GM19455 (cell line): ENCODE data around the gene HS3ST5.
"Not testable (repeated sequence)": the region's sequence is repeated elsewhere in the genome, so short reads cannot be mapped to it uniquely, and the experiment has no call there.

Experiments
- ATAC-seq: cut with Tn5 transposase; IDR thresholded peaks from one replicate; pipeline ENCODE4 v1.9.1; 2021; ENCODE audit not compliant: unreplicated experiment

The HS3ST5 gene

DNA sequence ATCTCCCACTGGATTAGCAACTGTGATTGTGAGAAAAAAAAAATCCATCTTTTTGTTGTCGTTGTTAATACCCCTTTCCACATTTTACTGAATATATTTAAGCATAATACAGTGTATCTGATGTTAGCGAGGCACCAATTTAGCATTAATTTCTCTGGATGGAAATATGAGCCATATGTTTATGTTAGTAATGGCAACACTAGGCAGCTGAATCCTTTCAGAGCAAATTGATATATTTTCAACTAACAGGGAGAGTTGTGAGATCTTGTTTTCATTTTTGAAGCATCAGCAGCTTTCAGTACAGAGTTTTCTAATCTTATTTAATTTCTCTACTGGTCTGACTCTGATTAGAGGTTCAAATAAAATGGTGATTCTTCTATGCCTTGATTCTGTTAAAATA is 287.1 kb downstream of the HS3ST5 start:
- ATAC-seq: no peak

- no peak for ATAC-seq
Measured at GRCh38 chr6:114055349-114055748, 287.5 kb downstream of the HS3ST5 start.

DNA sequence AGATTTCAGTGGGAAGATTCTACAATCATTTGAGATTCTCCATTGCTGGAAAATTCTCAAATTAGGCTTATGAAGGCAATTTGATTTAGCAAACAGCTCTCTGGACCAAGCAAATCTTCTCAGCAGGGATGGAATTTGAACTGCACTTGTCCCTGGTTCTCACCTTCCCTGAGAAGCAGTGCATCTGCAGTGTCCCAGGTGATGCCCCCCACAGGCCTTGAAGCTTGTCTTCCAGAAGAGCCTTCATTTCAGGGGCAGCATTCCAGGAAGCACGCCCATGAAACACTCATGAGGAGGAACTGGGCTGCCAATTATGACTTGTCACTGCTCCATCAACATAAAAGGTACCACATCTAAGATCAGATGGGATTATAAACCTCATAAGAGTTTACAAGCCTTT is 289.0 kb downstream of the HS3ST5 start:
- ATAC-seq: no peak

- ATAC-seq: no peak
Measured at GRCh38 chr6:114052141-114052540, 290.7 kb downstream of the HS3ST5 start.

GRCh38 chr6:114051031-114051430 is 291.8 kb downstream of the HS3ST5 start:
- no peak for ATAC-seq

GRCh38 chr6:114049367-114049966 is 293.4 kb downstream of the HS3ST5 start:
- ATAC-seq: no peak

DNA sequence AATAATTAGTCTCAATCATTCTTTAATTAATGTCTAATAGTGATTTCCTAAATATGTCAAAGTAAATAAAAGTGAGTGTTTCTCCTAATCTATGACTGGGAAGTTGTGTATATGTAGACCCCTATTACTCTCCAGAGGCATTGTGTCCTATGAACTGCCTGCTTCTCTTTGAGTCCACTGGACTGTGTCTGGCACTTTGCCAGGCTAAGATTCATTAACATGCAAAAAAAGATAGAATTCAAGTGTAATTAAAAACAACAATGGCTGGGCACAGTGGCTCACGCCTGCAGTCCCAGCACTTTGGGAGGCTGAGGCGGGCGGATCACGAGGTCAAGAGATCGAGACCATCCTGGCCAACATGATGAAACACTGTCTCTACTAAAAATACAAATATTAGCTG is 298.3 kb downstream of the HS3ST5 start:
- ATAC-seq: not testable (repeated sequence)

- ATAC-seq: no peak
Measured at GRCh38 chr6:114042267-114043016, 300.4 kb downstream of the HS3ST5 start.

DNA sequence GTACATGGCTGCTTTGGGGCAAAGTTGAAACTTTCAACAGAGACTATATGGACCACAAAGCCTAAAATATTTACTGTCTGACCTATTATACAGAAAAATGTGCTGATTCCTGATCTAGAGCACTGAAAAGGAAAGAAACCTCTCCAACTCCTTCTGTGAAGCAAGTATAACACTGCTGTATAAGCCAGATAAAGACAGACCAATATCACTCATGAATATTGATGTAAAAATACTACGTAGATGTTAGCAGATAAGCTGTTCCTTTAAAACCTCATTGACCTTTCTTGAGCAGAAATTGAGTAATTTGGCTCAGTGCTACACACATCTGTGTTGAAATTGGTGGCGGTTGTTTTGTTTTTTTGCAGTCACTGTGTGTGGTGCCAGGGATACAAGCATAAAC is 302.0 kb downstream of the HS3ST5 start:
- no peak for ATAC-seq

- ATAC-seq: no peak
Measured at GRCh38 chr6:114039841-114040240, 303.0 kb downstream of the HS3ST5 start.

GRCh38 chr6:114033606-114034005 is 309.2 kb downstream of the HS3ST5 start:
- ATAC-seq: no peak

GRCh38 chr6:114032721-114033120 is 310.1 kb downstream of the HS3ST5 start:
- ATAC-seq: no peak

GRCh38 chr6:114030767-114031166 is 312.1 kb downstream of the HS3ST5 start:
- ATAC-seq: no peak

DNA sequence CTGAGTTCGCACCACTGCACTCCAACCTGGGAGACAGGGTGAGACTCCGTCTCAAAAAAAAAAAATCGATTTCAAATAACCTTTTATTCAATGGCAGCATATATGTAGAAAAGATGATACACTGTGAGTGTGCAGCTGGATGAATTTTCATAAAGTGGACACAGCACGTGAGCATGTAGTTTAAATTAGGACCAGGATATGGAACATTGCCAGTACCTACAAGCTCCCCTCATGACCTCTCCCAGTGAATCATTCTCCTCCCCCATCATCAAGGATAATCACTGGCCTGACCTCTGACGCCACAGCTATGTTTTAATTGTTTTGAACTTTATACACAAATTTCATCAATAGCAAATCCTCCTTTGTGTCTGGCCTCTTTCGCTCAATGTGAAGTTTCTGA is 318.1 kb downstream of the HS3ST5 start:
- no peak for ATAC-seq

DNA sequence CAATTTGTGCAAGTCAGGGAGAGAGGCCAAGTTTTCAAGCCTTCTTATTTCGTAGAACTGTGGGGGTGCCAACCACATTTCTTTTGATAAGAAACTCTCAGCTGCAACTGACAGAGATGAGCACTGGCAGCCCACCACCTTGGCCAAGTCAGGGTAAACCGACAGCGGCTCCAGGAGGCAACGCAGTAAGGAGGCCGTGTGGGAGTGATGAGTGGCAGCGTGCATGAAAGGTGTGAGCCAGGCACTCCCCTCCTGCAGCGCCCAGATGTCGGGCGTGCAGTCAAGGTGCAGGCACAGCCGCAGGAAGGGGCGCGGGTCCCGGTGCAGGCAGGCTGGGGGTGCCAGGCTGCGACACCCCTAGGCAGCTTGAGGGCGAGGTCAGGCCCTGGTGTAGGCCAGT is 322.6 kb downstream of the HS3ST5 start:
- no peak for ATAC-seq

GRCh38 chr6:114017146-114017545 is 325.7 kb downstream of the HS3ST5 start:
- not testable (repeated sequence) for ATAC-seq

- not testable (repeated sequence) for ATAC-seq
Measured at GRCh38 chr6:114014106-114014505, 328.7 kb downstream of the HS3ST5 start.

DNA sequence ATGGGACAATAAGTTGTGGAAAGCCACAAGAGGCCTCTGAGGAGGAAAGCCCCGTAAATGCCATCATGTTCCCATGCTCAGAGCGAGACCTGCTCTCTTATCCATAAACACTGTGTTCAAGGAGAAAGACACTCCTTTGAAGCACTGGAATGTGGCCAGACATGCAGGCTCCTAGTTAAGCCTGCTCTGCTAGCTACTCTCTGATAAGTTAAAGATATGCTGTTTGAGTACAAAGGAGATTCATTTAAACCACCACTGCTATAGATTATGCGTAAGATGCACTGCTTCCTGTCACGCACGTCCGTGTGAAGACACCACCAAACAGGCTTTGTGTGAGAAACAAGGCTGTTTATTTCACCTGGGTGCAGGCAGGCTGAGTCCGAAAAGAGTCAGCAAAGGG is 331.3 kb downstream of the HS3ST5 start:
- ATAC-seq: not testable (repeated sequence)

GRCh38 chr6:114010540-114010939 is 332.3 kb downstream of the HS3ST5 start:
- no peak for ATAC-seq

DNA sequence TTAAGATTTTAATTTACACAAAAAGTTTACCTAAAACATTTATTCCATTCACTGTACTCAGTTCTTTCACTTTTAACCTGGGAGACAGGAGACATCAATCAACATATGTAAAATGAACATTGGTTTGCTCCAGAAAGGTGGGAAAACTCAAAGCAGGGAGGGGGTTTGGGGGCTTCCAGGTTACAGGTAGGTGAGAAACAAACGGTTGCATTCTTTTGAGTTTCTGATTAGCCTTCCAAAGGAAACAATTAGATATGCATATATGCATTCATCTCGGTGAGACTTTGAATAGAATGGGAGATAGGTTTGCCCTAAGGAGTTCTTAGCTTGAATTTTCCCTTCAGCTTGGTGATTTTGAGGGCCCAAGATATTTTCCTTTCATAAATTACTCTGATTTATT is 333.6 kb downstream of the HS3ST5 start:
- ATAC-seq: no peak

DNA sequence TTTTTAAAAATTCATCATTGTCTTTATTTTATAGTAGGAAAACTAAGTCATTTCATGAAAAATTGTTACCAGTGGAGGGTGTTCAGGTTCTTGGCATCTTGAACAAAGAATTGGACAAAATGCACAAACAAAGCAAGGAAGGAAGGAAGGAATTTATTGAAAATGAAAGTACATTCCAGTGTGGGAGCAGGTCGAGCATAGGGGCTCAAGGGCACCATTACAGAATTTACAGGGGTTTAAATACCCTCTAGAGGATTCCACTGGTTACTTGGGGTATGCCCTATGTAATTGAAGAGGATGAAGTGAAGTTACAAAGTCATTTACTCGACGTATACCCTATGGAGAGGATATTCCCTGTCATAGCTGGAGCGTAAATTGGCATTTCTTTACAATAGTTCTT is 334.5 kb downstream of the HS3ST5 start:
- no peak for ATAC-seq

- ATAC-seq: no peak
Measured at GRCh38 chr6:114007516-114007915, 335.3 kb downstream of the HS3ST5 start.
